Activated T-cell treated with anti-CD3 and anti-CD28 coated beads, Interleukin-2, amount 50 U/mL, for 4 hours (primary cell): ENCODE data around the gene ACSL3. TPM values are rescaled to one million over a fixed set of nuclear protein-coding genes. Genes with fewer than 3 reads are reported as not detected.

ENCODE experiments used
- ATAC-seq, 2 donors: fragments of 200-7000 bp; cut with Tn5 transposase; one replicate each; pipeline ENCODE4 v1.10.0; 2021
- DNase-seq: peaks from one replicate; pipeline ENCODE4 v3.0.0-alpha.2; 2020
- H3K27me3 Mint-ChIP-seq: one replicate; pipeline ENCODE4 v1.8.0; 2021; ENCODE audit warnings: low read depth, mixed read lengths
- H3K36me3 Mint-ChIP-seq: one replicate; pipeline ENCODE4 v1.8.0; 2022; ENCODE audit warnings: mixed read lengths; ENCODE audit not compliant: insufficient read depth
- H3K4me1 Mint-ChIP-seq: one replicate; pipeline ENCODE4 v1.8.0; 2021; ENCODE audit warnings: low read depth, mixed read lengths
- H3K4me3 Mint-ChIP-seq: one replicate; pipeline ENCODE4 v1.8.0; 2021; ENCODE audit warnings: mild to moderate bottlenecking, moderate library complexity, mixed read lengths
- H3K9me3 Mint-ChIP-seq: one replicate; pipeline ENCODE4 v1.8.0; 2021; ENCODE audit warnings: mixed read lengths
- total RNA-seq, 3 donors: library from RNA; stranded (reverse); gene quantifications; one replicate each; pipeline ENCODE4 v1.2.1, GENCODE V29; 2021

Gene ACSL3
- total RNA-seq, 3 donors from 2014 or later = 29.9 to 36.6 (median 33.7) TPM

DNA sequence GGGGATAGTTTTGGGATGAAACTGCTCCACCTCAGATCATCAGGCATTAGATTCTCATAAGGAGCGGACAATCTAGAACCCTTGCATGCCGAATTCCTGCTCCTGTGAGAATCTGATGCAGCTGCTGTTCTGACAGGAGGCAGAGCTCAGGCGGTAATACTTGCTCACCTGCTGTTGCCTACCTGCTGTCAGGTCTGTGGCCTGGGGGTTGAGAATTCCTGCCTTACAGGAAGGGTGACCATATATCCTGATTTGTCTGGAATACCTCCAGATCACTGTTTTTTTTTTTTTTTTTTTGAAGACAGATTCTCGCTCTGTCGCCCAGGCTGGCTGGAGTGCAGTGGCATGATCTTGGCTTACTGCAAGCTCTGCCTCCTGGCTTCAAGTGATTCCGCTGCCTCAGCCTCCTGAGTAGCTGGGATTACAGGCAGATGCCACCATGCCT, 21.7 kb downstream of the ACSL3 start:
- ATAC-seq (no peak), DNase-seq (no peak)
- H3K27me3 Mint-ChIP-seq = no peaks in the 10 kb centered on the region
- peaks cover 34% of the 10 kb centered on the region for H3K4me1 Mint-ChIP-seq
- H3K4me3 Mint-ChIP-seq = no peak overlapping the region
- no peaks in the 10 kb centered on the region for H3K36me3 Mint-ChIP-seq
- no peaks in the 10 kb centered on the region for H3K9me3 Mint-ChIP-seq

DNA sequence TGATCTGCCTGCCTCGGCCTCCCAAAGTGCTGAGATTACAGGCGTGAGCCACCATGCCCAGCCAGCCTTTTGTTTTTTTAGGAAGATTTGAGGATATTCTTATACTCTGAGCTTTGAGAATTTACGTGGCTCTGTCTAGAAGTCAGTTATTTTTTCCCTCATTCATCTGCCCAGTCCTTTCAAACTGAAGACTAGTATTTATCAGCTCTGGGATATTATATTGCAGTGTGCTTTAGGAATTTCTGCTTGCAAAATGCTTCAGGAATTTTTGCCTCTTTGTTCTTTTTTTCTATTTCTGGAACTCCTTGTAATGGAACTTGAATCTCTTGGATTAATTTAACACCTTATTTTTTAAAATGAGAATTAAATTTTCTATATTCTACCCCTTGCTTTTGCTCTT, 22.6 kb downstream of the ACSL3 start:
- Mint-ChIP-seq H3K9me3 (no peaks in the 10 kb centered on the region), H3K4me3 (no peak overlapping the region), H3K36me3 (no peaks in the 10 kb centered on the region), H3K27me3 (no peaks in the 10 kb centered on the region), H3K4me1 (peaks cover 33% of the 10 kb centered on the region)
- ATAC-seq (no peak), DNase-seq (no peak)

DNA sequence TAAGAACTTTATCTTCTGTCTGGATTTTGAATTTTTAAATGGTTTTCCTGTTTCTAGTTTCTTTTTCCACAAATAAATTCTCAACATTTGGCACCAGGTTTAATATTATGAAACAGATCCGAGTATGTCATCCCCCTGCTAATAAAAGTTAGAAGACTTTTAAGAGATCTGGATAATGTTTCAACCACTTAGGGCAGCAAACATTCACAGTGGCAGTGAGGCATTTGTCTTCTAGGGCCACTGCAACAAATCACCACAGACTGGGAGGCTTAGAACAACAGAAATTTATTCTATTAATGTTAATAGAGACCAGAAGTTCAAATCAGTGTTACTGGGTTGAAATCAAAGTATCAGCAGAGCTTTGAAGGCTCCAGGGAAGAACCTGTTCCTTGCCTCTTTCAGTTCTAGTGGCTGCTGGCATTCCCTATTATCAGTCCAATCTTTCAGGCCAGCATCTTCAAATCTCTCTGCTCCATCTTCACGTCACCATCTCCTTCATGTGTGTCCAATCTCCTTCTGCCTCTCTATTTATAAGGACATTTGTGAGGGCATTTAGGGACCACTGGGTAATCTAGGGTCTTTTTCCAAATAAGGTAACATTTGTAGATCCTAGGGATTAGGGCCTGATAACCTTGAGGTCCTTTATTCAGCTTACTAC, 23.4 kb downstream of the ACSL3 start:
- ATAC-seq = no peak
- Mint-ChIP-seq H3K4me1 (peaks cover 30% of the 10 kb centered on the region), H3K4me3 (no peak overlapping the region), H3K9me3 (no peaks in the 10 kb centered on the region), H3K27me3 (no peaks in the 10 kb centered on the region), H3K36me3 (no peaks in the 10 kb centered on the region)
- DNase-seq = no peak

DNA sequence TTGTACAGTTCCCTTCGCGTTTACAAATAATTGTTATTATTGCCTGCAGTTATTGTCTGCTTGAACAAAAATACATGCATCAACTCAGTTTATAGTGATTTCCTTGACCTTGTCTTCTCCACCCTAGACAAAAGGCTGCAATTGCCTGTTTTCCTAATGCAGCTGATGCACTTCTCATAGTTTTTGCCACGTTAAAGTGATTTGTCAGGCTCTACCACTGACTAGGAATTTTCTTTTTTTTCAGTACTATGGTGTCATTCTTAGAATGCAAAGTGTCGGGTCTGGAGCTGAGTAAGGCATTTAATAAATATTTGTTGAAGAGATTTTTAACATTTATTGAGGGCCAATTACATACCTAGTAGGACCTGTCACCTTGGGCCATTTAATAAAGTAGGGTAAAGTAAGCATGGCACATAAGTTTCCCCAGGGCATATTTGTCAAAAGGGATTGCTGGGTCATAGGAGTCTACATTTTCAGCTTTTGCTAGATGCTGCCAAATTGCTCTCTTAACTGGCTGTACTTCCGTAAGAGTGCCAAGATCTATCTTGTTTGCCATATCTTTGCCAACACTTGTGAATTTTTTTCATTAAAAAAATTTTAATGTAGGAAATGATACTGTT, 24.1 kb downstream of the ACSL3 start:
- H3K4me3 Mint-ChIP-seq = no peak overlapping the region
- ATAC-seq (no peak), DNase-seq (no peak)
- H3K27me3 Mint-ChIP-seq = no peaks in the 10 kb centered on the region
- H3K9me3 Mint-ChIP-seq = no peaks in the 10 kb centered on the region
- peaks cover 26% of the 10 kb centered on the region for H3K4me1 Mint-ChIP-seq
- H3K36me3 Mint-ChIP-seq = peaks cover 5% of the 10 kb centered on the region

- Mint-ChIP-seq H3K4me3 (no peak overlapping the region), H3K36me3 (peaks cover 5% of the 10 kb centered on the region), H3K27me3 (no peaks in the 10 kb centered on the region), H3K9me3 (no peaks in the 10 kb centered on the region), H3K4me1 (peaks cover 26% of the 10 kb centered on the region)
- no peak for ATAC-seq
- no peak for DNase-seq
Measured at GRCh38 chr2:222887124-222887523, 26.3 kb downstream of the ACSL3 start.

DNA sequence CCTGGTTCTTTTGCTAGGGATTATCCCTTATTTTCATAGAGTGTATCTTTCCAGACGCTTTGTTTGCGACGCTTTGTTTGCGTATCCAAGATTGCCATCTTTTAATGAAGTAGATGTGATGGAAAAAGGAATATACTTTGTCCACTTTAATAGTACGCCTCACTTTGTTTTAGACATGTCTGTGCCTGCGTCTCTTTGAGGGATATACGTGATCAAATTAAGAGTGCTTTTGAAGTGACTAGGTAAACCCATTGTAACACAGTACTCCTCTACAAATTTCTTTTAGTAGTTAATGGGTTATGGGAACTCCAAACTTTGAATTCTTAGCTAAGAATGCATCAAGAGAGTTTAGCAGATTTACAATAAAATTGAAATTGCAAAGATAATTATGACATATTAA, 27.9 kb downstream of the ACSL3 start:
- ATAC-seq = no peak
- no peaks in the 10 kb centered on the region for H3K27me3 Mint-ChIP-seq
- H3K4me1 Mint-ChIP-seq = peaks cover 26% of the 10 kb centered on the region
- peaks cover 6% of the 10 kb centered on the region for H3K36me3 Mint-ChIP-seq
- DNase-seq = no peak
- H3K9me3 Mint-ChIP-seq = no peaks in the 10 kb centered on the region
- H3K4me3 Mint-ChIP-seq = no peak overlapping the region

- Mint-ChIP-seq H3K27me3 (no peaks in the 10 kb centered on the region), H3K9me3 (no peaks in the 10 kb centered on the region), H3K4me3 (no peak overlapping the region), H3K4me1 (peaks cover 17% of the 10 kb centered on the region), H3K36me3 (peaks cover 8% of the 10 kb centered on the region)
- ATAC-seq (no peak), DNase-seq (no peak)
Measured at GRCh38 chr2:222891890-222892289, 31.1 kb downstream of the ACSL3 start.

- H3K36me3 Mint-ChIP-seq = peaks cover 8% of the 10 kb centered on the region
- no peak overlapping the region for H3K4me3 Mint-ChIP-seq
- ATAC-seq = no peak
- DNase-seq = no peak
- H3K4me1 Mint-ChIP-seq = peaks cover 15% of the 10 kb centered on the region
- H3K27me3 Mint-ChIP-seq = no peaks in the 10 kb centered on the region
- no peaks in the 10 kb centered on the region for H3K9me3 Mint-ChIP-seq
Measured at GRCh38 chr2:222892321-222892720, 31.5 kb downstream of the ACSL3 start.

- peaks cover 8% of the 10 kb centered on the region for H3K36me3 Mint-ChIP-seq
- no peak overlapping the region for H3K4me3 Mint-ChIP-seq
- H3K4me1 Mint-ChIP-seq = peaks cover 13% of the 10 kb centered on the region
- H3K9me3 Mint-ChIP-seq = no peaks in the 10 kb centered on the region
- ATAC-seq (no peak), DNase-seq (no peak)
- no peaks in the 10 kb centered on the region for H3K27me3 Mint-ChIP-seq
Measured at GRCh38 chr2:222892761-222893160, 31.9 kb downstream of the ACSL3 start.

DNA sequence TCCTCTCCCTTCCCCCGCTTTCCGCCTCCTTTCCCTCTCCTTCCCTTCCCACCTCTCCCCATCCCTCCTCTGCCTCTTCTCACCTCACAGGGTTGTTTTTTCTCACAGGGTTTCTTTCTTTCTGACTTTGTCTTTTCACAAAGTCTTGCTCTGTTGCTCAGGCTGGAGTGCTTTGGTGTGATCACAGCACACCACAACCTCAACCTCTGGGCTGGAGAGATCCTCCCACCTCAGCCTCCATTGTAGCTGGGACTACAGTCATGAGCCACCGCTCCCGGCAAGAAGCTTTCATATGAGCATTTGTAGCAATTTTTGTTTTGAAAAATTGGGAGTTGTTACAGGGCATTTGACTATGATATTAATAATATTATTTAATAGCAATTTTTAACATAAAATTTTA, 32.9 kb downstream of the ACSL3 start:
- no peaks in the 10 kb centered on the region for H3K9me3 Mint-ChIP-seq
- no peak for ATAC-seq
- DNase-seq = no peak
- H3K36me3 Mint-ChIP-seq = peaks cover 8% of the 10 kb centered on the region
- peaks cover 17% of the 10 kb centered on the region for H3K4me1 Mint-ChIP-seq
- no peak overlapping the region for H3K4me3 Mint-ChIP-seq
- no peaks in the 10 kb centered on the region for H3K27me3 Mint-ChIP-seq

- Mint-ChIP-seq H3K27me3 (no peaks in the 10 kb centered on the region), H3K9me3 (no peaks in the 10 kb centered on the region), H3K4me1 (peaks cover 15% of the 10 kb centered on the region), H3K36me3 (peaks cover 3% of the 10 kb centered on the region), H3K4me3 (no peak overlapping the region)
- DNase-seq (no peak), ATAC-seq (no peak)
Measured at GRCh38 chr2:222895144-222895543, 34.3 kb downstream of the ACSL3 start.

DNA sequence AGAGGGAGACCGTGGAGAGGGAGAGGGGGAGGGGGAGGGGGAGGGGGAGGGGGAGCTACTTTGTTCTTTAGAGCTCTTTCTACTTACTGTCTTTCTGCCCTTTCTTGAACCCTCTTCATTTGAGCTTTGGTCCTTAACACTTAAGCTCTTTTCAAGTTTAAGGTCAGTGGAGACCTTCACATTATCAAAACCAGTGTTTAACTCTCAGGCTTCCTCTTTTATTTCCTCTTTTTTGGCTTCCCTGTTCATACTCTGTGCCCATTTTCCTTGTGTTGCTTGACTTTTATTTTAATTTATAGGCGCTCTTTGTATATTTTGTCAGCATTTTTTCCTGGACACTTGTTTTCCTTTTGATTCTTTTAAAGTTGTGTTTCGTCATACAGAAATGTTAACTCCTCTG, 37.1 kb downstream of the ACSL3 start:
- no peaks in the 10 kb centered on the region for H3K27me3 Mint-ChIP-seq
- no peak overlapping the region for H3K4me3 Mint-ChIP-seq
- peaks cover 8% of the 10 kb centered on the region for H3K36me3 Mint-ChIP-seq
- no peaks in the 10 kb centered on the region for H3K9me3 Mint-ChIP-seq
- H3K4me1 Mint-ChIP-seq = peaks cover 23% of the 10 kb centered on the region
- ATAC-seq (no peak), DNase-seq (no peak)

GRCh38 chr2:222899413-222900181, 38.8 kb downstream of the ACSL3 start:
- H3K4me3 Mint-ChIP-seq = no peak overlapping the region
- H3K36me3 Mint-ChIP-seq = peaks cover 6% of the 10 kb centered on the region
- DNase-seq = no peak
- peaks cover 20% of the 10 kb centered on the region for H3K4me1 Mint-ChIP-seq
- no peaks in the 10 kb centered on the region for H3K27me3 Mint-ChIP-seq
- H3K9me3 Mint-ChIP-seq = no peaks in the 10 kb centered on the region
- ATAC-seq = no peak

DNA sequence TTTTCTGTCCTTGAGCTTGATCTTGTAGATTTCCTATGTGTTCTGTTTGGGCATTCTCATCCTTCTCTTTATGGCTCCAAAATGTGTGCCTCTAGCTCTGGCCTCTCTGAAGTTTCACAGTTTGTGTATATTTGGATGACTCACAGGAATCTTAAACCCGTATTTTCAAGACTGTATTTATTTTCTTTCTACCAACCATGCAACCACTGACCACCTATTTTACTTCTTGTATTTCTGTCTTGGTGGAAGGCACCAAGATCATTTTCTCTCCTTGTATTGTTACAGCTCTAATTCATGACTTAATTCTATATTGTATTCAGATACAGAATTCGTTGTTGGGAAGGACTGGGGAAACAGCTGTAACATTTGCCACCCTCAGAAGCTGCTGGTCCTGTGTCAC, 39.5 kb downstream of the ACSL3 start:
- H3K36me3 Mint-ChIP-seq = peaks cover 5% of the 10 kb centered on the region
- no peak for DNase-seq
- H3K4me1 Mint-ChIP-seq = peaks cover 18% of the 10 kb centered on the region
- ATAC-seq = no peak
- H3K27me3 Mint-ChIP-seq = no peaks in the 10 kb centered on the region
- H3K4me3 Mint-ChIP-seq = no peak overlapping the region
- no peaks in the 10 kb centered on the region for H3K9me3 Mint-ChIP-seq

DNA sequence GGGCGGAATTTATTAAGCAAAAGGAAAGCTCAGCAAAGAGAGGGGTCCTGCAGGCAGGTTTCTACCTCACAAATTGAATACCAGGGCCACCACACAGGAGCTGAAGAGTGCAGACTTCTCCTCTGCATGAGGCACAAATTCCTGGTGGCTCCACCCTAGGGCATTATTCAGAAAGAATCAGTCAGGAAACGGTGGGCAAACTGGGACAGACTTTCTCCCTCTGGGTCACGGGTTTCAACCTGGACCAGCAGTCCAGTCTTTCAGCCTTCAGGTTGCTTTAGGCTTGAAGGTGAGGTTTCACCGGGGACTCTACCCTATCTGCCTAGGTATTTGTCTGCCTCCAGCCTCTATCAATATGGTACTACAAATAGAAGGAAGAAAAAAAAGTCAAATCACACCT, 41.8 kb downstream of the ACSL3 start:
- ATAC-seq = no peak
- no peaks in the 10 kb centered on the region for H3K27me3 Mint-ChIP-seq

More for the DNA sequence above, 41.8 kb downstream of the ACSL3 start:
- H3K4me1 Mint-ChIP-seq = peaks cover 30% of the 10 kb centered on the region
- peaks cover 5% of the 10 kb centered on the region for H3K36me3 Mint-ChIP-seq
- H3K4me3 Mint-ChIP-seq = no peak overlapping the region
- H3K9me3 Mint-ChIP-seq = no peaks in the 10 kb centered on the region
- no peak for DNase-seq
